ENCODE results near the gene ADGRF1.

GRCh38 chr6:47022191-47022590 lies 19.9 kb downstream of the ADGRF1 start:
- TF ChIP-seq CTCF (IDR thresholded peaks at IDR 0.05; ENCODE audit: low read depth, low read length), result no peak
- TF ChIP-seq EZH2phosphoT487 (IDR thresholded peaks at IDR 0.05; ENCODE audit: low read depth), result no peak

All from OCI-LY3 (cell line).